HepG2 (cell line): ENCODE measurements around the gene MAPK8IP1. TPM values are rescaled to one million over a fixed set of nuclear protein-coding genes. Genes with fewer than 3 reads are reported as not detected.

Experiments
- ATAC-seq: fragments of 200-7000 bp; cut with Tn5 transposase; 3 replicates; pipeline ENCODE4 v1.9.1; 2020; ENCODE audit warnings: mild to moderate bottlenecking, moderate library complexity
- BruUV-seq: library from RNA; stranded (reverse); fragments of 400-500 nt; replicated peaks from 2 replicates; lab custom pipeline; 2021; lab: Mats Ljungman, UMichigan
- CTCF ChIA-PET: fragments of 300-600 bp; formaldehyde crosslinking; extraction: SDS; loops from one replicate; lab custom pipeline; 2021; ENCODE audit warnings: low total read pairs, inconsistent platforms, low intra/inter-chr PET ratio; lab: Yijun Ruan, JAX
- POLR2A ChIA-PET: fragments of 350-600 bp; sonication (Branson Sonifier 250); formaldehyde crosslinking; loops from one replicate; lab custom pipeline; 2020; ENCODE audit warnings: antibody characterized with exemption, inconsistent platforms; lab: Yijun Ruan, JAX
- DNase-seq: peaks from one replicate; pipeline ENCODE4 v3.0.0-alpha.2; 2015; ENCODE audit warnings: low spot score
- FAIRE-seq: peaks from 3 replicates; lab custom pipeline; 2011; peaks lifted over from hg19 to GRCh38; lab: Jason Lieb, UNC
- H2AFZ ChIP-seq: one replicate; pipeline ENCODE4 v1.6.1; 2011; ENCODE audit warnings: low read length, inconsistent platforms
- H3K27ac ChIP-seq: fragments of 300-600 bp; 3 replicates; pipeline ENCODE4 v1.8.0; 2011; ENCODE audit warnings: mixed run types, mild to moderate bottlenecking, mixed read lengths, low read length, inconsistent platforms; ENCODE audit not compliant: insufficient read depth; ENCODE audit errors: extremely low read length
- H3K27me3 ChIP-seq, 2 experiments: fragments of 200-600 bp in 1 of 2; 2 replicates in 1 of 2; 3 replicates in 1 of 2; pipeline versions ENCODE4 v1.6.0 to v1.8.0; 2011; ENCODE audit warnings: low read length in 2 of 2, mild to moderate bottlenecking in 2 of 2, moderate library complexity in 2 of 2, inconsistent platforms in 1 of 2; ENCODE audit not compliant: insufficient read depth in 2 of 2, control insufficient read depth in 1 of 2
- H3K36me3 ChIP-seq, 2 experiments: fragments of 200-600 bp in 1 of 2; replicated peaks in 1 of 2; 2 replicates in 1 of 2; 3 replicates in 1 of 2; pipeline versions ENCODE4 v1.5.1 to v1.8.0; 2011; ENCODE audit warnings: low read length in 2 of 2, inconsistent platforms in 1 of 2; ENCODE audit not compliant: insufficient read depth in 2 of 2, control insufficient read depth in 1 of 2
- H3K4me1 ChIP-seq: 2 replicates; pipeline ENCODE4 v1.5.1; 2012; ENCODE audit warnings: low read length, inconsistent platforms; ENCODE audit not compliant: insufficient read depth
- H3K4me2 ChIP-seq: 2 replicates; pipeline ENCODE4 v1.6.0; 2011; ENCODE audit warnings: low read depth, low read length, inconsistent platforms
- H3K4me3 ChIP-seq, 3 experiments: fragments of 200-600 bp in 1 of 3; sonication (generic), shearing (Covaris generic) in 1 of 3; replicated peaks in 1 of 3; 2 replicates each; pipeline ENCODE4 v1.5.1; 2011 to 2016; ENCODE audit warnings: low read length in 3 of 3, inconsistent platforms in 2 of 3, low read depth in 2 of 3, mild to moderate bottlenecking in 2 of 3, control low read depth in 1 of 3, mixed read lengths in 1 of 3; ENCODE audit not compliant: insufficient read depth in 1 of 3
- H3K79me2 ChIP-seq: one replicate; pipeline ENCODE4 v1.6.1; 2011; ENCODE audit warnings: low read length, inconsistent platforms; ENCODE audit not compliant: insufficient read depth
- H3K9ac ChIP-seq: 2 replicates; pipeline ENCODE4 v1.6.0; 2011; ENCODE audit warnings: mild to moderate bottlenecking, low read depth, low read length, inconsistent platforms; ENCODE audit not compliant: insufficient read depth
- H3K9me3 ChIP-seq: 2 replicates; pipeline ENCODE4 v1.5.1; 2012; ENCODE audit warnings: mild to moderate bottlenecking, low read length
- H4K20me1 ChIP-seq: 2 replicates; pipeline ENCODE4 v1.6.0; 2011; ENCODE audit warnings: inconsistent platforms, mild to moderate bottlenecking, low read length, moderate library complexity; ENCODE audit not compliant: insufficient read depth
- ATF1 ChIP-seq: IDR thresholded peaks from 2 replicates; pipeline ENCODE4 v1.6.1; 2016; ENCODE audit warnings: mild to moderate bottlenecking, control low read depth
- ESRRA ChIP-seq: sonication (generic); formaldehyde crosslinking; IDR thresholded peaks from 2 replicates; pipeline ENCODE4 v1.5.1; 2020; ENCODE audit warnings: mild to moderate bottlenecking, low read depth, missing genetic modification reagents
- GABPB1 ChIP-seq: IDR thresholded peaks from 2 replicates; pipeline ENCODE4 v1.6.1; 2016; ENCODE audit warnings: mild to moderate bottlenecking, missing genetic modification reagents, moderate library complexity, missing compliant biosample characterization
- GTF2F1 ChIP-seq: fragments of 150-350 bp; IDR thresholded peaks from 2 replicates; pipeline ENCODE4 v1.6.1; 2014; ENCODE audit warnings: low read length
- HHEX ChIP-seq: IDR thresholded peaks from 2 replicates; pipeline ENCODE4 v1.6.1; 2016; ENCODE audit warnings: control low read depth
- KLF15 ChIP-seq: sonication (generic); formaldehyde crosslinking; IDR thresholded peaks from 2 replicates; pipeline ENCODE4 v1.8.1; 2023; ENCODE audit warnings: borderline replicate concordance, mild to moderate bottlenecking, inconsistent platforms, missing genetic modification reagents, mixed read lengths
- MAF1 ChIP-seq: sonication (generic); formaldehyde crosslinking; IDR thresholded peaks from 2 replicates; pipeline ENCODE4 v1.5.0; 2020; ENCODE audit warnings: missing genetic modification reagents, borderline replicate concordance
- NFKBIZ ChIP-seq: IDR thresholded peaks from 2 replicates; pipeline ENCODE4 v1.6.1; 2018; ENCODE audit warnings: missing genetic modification reagents, missing compliant biosample characterization
- RORA ChIP-seq: sonication (generic); formaldehyde crosslinking; IDR thresholded peaks from 2 replicates; pipeline ENCODE4 v1.5.0; 2020; ENCODE audit warnings: mild to moderate bottlenecking, missing genetic modification reagents, moderate library complexity
- SP5 ChIP-seq: IDR thresholded peaks from 2 replicates; pipeline ENCODE4 v1.6.1; 2016; ENCODE audit warnings: low read depth, borderline replicate concordance
- TEAD2 ChIP-seq: sonication (generic); formaldehyde crosslinking; IDR thresholded peaks from 2 replicates; pipeline ENCODE4 v1.9.0; 2021; ENCODE audit warnings: missing genetic modification reagents
- ZNF577 ChIP-seq: sonication (generic); formaldehyde crosslinking; IDR thresholded peaks from 2 replicates; pipeline ENCODE4 v1.4.0; 2020; ENCODE audit warnings: mild to moderate bottlenecking, low read depth, missing genetic modification reagents, borderline replicate concordance
- WGBS: methylation state at CpG from one replicate; pipeline ENCODE4 v1.1.6; 2017; ENCODE audit warnings: low lambda C conversion rate; 5-methylcytosine and 5-hydroxymethylcytosine counted together
- in situ Hi-C: cut with HindIII; loops from 2 replicates; pipeline ENCODE4 v1.10.0; 2017; ENCODE audit warnings: low pct_unique_long_range_greater_than_20kb; ENCODE audit not compliant: extremely low pct_ligation_motif_present
- intact Hi-C: fragments of 100-400 bp; cut with micrococcal nuclease; formaldehyde crosslinking; loops from one replicate; pipeline ENCODE4 v1.10.0; 2022; ENCODE audit not compliant: unreplicated experiment
- polyA plus RNA-seq, 8 experiments: library from polyadenylated mRNA; depleted of rRNA in 3 of 8; stranded (reverse) in 7 of 8; unstranded in 1 of 8; fragments of >200 nt; fragmentation: Illumina TruSeq in 4 of 8; extraction: Trizol in 4 of 8; gene quantifications; 2 replicates each; pipeline versions ENCODE4 v1.2.1 to v1.2.3, GENCODE V29; 2011 to 2016; ENCODE audit warnings: low read depth in 4 of 8, missing spikeins in 1 of 8, mixed read lengths in 1 of 8; ENCODE audit not compliant: insufficient read depth in 1 of 8
- total RNA-seq, 5 experiments: library from RNA; depleted of rRNA; stranded (reverse); fragments of >200 nt; fragmentation: Illumina TruSeq; extraction: Trizol; gene quantifications; 2 replicates each; pipeline ENCODE4 v1.2.3, GENCODE V29; 2016; ENCODE audit warnings: low read depth in 1 of 5
- TF ChIP-seq, protein P1 (sequence below): IDR thresholded peaks from 2 replicates; pipeline ENCODE4 v1.6.1; 2012; ENCODE audit warnings: low read depth, low read length, improper control_type of control experiment

The MAPK8IP1 gene
- total and polyA plus RNA-seq, 2 of the 13 experiments (the other 11 are each of a cell fraction or from before 2014, with no cell fraction given) = 2.2 to 4.2 TPM

DNA sequence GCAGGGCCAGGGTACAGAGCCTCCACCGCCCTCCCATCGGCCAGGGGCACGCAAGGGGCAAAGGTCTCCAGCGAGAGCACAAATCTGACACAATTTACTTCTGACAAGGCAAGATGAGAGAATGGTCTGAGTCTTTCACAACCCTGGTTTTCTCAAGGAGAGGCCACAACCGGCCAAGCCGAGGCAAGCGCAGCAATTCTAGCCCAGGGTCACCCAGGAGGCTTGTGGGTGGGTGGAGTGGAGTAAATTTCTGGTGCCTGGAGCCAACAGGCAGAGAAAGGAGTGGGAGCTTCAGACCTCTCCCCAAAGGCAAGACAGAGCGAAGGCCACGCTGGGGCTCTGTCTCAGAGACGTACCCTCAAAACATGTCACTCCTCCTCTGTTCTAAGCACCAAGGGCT is 46.3 kb downstream of the MAPK8IP1 start (continued):
- no peak for TF ChIP-seq KLF15

DNA sequence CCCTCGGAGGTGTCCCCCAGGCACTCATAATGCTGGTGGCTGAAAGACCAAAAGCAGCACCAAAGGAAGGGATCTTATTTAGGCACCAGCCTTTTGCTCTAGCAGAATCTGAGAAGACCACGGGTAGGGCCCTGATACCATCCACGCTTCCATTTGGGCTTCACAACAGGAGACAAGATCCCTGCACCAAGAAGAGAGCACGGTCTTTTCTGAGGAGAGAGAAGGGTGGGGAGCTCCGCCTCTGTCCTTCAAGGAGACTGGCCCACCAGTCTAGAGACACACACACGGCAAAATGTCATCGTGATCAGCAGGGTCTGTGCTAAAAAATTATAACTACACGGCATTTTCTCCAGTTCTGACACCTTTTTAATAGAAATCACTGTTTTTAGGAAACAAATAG is 46.8 kb downstream of the MAPK8IP1 start:
- no peak overlapping the region for H3K27ac ChIP-seq
- H3K36me3 ChIP-seq = peaks cover 6 to 28% of the 10 kb centered on the region in 2 experiments; a peak in 4 of 5 replicates
- no peak overlapping the region for H3K4me3 ChIP-seq
- no peak overlapping the region for H2AFZ ChIP-seq
- H3K4me2 ChIP-seq = no peak overlapping the region
- no peak overlapping the region for H3K9ac ChIP-seq
- no peak for FAIRE-seq
- no peaks in the 10 kb centered on the region for H3K9me3 ChIP-seq
- intact Hi-C loops = no loop called here
- H4K20me1 ChIP-seq = no peaks in the 10 kb centered on the region
- H3K79me2 ChIP-seq = no peaks in the 10 kb centered on the region
- WGBS = 97% methylated on average over 8 of the region's 8 CpGs
- CTCF ChIA-PET = no interaction called here
- H3K27me3 ChIP-seq = no peaks in the 10 kb centered on the region
- TF ChIP-seq TEAD2 (CRISPR knock-in tag) (no peak), GABPB1 (CRISPR knock-in tag) (no peak), ESRRA (CRISPR knock-in tag) (no peak), ZNF577 (no peak), GTF2F1 (no peak), SP5 (CRISPR knock-in tag) (no peak), ATF1 (CRISPR knock-in tag) (no peak), RORA (CRISPR knock-in tag) (no peak), NFKBIZ (CRISPR knock-in tag) (no peak), HHEX (CRISPR knock-in tag) (no peak), MAF1 (CRISPR knock-in tag) (no peak)
- TF ChIP-seq, protein P1, sequence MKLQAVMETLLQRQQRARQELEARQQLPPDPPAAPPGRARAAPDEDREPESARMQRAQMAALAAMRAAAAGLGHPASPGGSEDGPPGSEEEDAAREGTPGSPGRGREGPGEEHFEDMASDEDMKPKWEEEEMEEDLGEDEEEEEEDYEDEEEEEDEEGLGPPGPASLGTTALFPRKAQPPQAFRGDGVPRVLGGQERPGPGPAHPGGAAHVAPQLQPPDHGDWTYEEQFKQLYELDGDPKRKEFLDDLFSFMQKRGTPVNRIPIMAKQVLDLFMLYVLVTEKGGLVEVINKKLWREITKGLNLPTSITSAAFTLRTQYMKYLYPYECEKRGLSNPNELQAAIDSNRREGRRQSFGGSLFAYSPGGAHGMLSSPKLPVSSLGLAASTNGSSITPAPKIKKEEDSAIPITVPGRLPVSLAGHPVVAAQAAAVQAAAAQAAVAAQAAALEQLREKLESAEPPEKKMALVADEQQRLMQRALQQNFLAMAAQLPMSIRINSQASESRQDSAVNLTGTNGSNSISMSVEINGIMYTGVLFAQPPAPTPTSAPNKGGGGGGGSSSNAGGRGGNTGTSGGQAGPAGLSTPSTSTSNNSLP = no peak
- TF ChIP-seq, all 625 proteins: peak for 0
- H3K4me1 ChIP-seq = peaks cover 29% of the 10 kb centered on the region
- no peak for DNase-seq
- no TSS peak for BruUV-seq
- POLR2A ChIA-PET = no interaction called here
- ATAC-seq = no peak
- in situ Hi-C loops = no loop called here
